Stimulated activated memory B cell treated with anti-CD40 and anti-IgM and Interleukin-4, amounts not matched to agents 10 μg/mL and 1 μg/mL and 100 μg/mL, for 72 hours (primary cell): ENCODE measurements around the gene RAD52.
A peak's percentile ranks its signal among the peaks of the same experiment; 100 is the strongest.
"Not testable (repeated sequence)": the region's sequence is repeated elsewhere in the genome, so short reads cannot be mapped to it uniquely, and the experiment has no call there.

ENCODE experiments used
- ATAC-seq: fragments of 150-1000 bp; cut with Tn5 transposase; 2 replicates; pipeline ENCODE4 v1.10.0; 2021
- H3K27ac Mint-ChIP-seq: one replicate; pipeline ENCODE4 v1.8.0; 2022; ENCODE audit warnings: mild to moderate bottlenecking, mixed read lengths
- H3K27me3 Mint-ChIP-seq: one replicate; pipeline ENCODE4 v1.8.0; 2022; ENCODE audit warnings: mixed read lengths
- H3K36me3 Mint-ChIP-seq: one replicate; pipeline ENCODE4 v1.8.0; 2022; ENCODE audit warnings: mixed read lengths
- H3K4me1 Mint-ChIP-seq: one replicate; pipeline ENCODE4 v1.8.0; 2022; ENCODE audit warnings: mixed read lengths
- H3K4me3 Mint-ChIP-seq: one replicate; pipeline ENCODE4 v1.8.0; 2022; ENCODE audit warnings: mild to moderate bottlenecking, moderate library complexity, mixed read lengths
- H3K9me3 Mint-ChIP-seq: one replicate; pipeline ENCODE4 v1.8.0; 2022; ENCODE audit warnings: mixed read lengths

RAD52 gene

GRCh38 chr12:943051-943450, 6.4 kb downstream of the RAD52 start:
- no peak overlapping the region for H3K27ac Mint-ChIP-seq
- H3K4me1 Mint-ChIP-seq: peaks cover 31% of the 10 kb centered on the region

DNA sequence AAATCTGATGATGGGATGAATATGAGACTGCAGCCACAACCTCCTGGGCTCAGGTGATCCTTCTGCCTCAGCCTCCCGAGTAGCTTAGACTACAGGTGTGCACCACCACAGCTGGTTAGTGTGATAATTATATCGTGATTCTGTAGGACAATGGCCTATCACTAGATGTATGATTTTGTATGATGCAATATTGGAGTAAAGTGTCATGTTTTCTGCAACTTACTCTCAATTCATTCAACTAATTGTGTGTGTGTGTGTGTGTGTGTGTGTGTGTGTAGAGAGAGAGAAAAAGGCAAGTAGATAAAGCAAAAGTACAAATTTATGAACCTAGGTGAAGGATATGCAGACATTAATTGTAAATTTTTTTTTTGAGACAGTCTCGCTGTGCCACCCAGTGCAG, 10.7 kb downstream of the RAD52 start:
- Mint-ChIP-seq H3K27ac (no peak overlapping the region), H3K36me3 (peaks cover 60% of the 10 kb centered on the region), H3K4me1 (peaks cover 5% of the 10 kb centered on the region), H3K4me3 (no peak overlapping the region), H3K9me3 (no peaks in the 10 kb centered on the region), H3K27me3 (no peaks in the 10 kb centered on the region)
- ATAC-seq: no peak

More at GRCh38 chr12:943051-943450, 6.4 kb downstream of the RAD52 start:
- Mint-ChIP-seq H3K4me3 (no peak overlapping the region), H3K9me3 (no peaks in the 10 kb centered on the region), H3K36me3 (peaks cover 60% of the 10 kb centered on the region), H3K27me3 (no peaks in the 10 kb centered on the region)
- no peak for ATAC-seq

GRCh38 chr12:936377-937345, 12.8 kb downstream of the RAD52 start:
- no peak overlapping the region for H3K4me3 Mint-ChIP-seq
- H3K9me3 Mint-ChIP-seq: no peaks in the 10 kb centered on the region
- ATAC-seq: no peak
- H3K36me3 Mint-ChIP-seq: peaks cover 51% of the 10 kb centered on the region
- H3K27me3 Mint-ChIP-seq: no peaks in the 10 kb centered on the region
- H3K4me1 Mint-ChIP-seq: peaks cover 5% of the 10 kb centered on the region
- no peak overlapping the region for H3K27ac Mint-ChIP-seq

- not testable (repeated sequence) for H3K27ac Mint-ChIP-seq, H3K9me3 Mint-ChIP-seq, ATAC-seq, H3K27me3 Mint-ChIP-seq, H3K4me1 Mint-ChIP-seq, H3K4me3 Mint-ChIP-seq
- peaks cover 57% of the 10 kb centered on the region for H3K36me3 Mint-ChIP-seq
Observed at GRCh38 chr12:935891-936290, 13.6 kb downstream of the RAD52 start.

DNA sequence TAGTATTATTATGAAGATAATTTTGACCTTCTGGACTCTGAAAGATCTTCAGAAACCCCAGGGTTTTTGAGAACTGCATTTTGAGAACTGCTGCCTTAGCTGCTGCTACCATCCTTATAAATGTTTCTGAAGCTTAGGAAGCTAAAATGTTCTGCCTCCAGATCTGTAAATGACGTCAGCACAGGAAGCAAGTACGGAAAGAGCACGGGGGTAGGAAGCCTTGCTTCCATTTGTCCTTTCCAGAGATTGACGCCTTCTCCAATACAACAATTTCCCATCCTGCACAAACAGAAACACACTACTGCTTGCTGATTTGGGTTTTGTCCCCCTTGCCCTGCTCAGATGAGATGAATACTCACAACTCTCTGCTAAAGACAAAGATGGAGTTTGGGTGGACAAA, 17.9 kb downstream of the RAD52 start:
- Mint-ChIP-seq H3K9me3 (no peaks in the 10 kb centered on the region), H3K4me3 (no peak overlapping the region), H3K4me1 (no peaks in the 10 kb centered on the region), H3K27ac (peak overlapping the region; percentile 40), H3K36me3 (peaks cover 39% of the 10 kb centered on the region), H3K27me3 (no peaks in the 10 kb centered on the region)
- ATAC-seq: no peak

- Mint-ChIP-seq H3K4me1 (no peaks in the 10 kb centered on the region), H3K9me3 (no peaks in the 10 kb centered on the region), H3K27ac (peak overlapping the region; percentile 40), H3K4me3 (no peak overlapping the region), H3K27me3 (no peaks in the 10 kb centered on the region), H3K36me3 (peaks cover 43% of the 10 kb centered on the region)
- ATAC-seq: no peak
Observed at GRCh38 chr12:931060-931459, 18.4 kb downstream of the RAD52 start.

GRCh38 chr12:926641-927040, 22.9 kb downstream of the RAD52 start:
- no peak for ATAC-seq
- Mint-ChIP-seq H3K4me1 (no peaks in the 10 kb centered on the region), H3K9me3 (no peaks in the 10 kb centered on the region), H3K4me3 (no peak overlapping the region), H3K27me3 (no peaks in the 10 kb centered on the region), H3K27ac (no peak overlapping the region), H3K36me3 (peaks cover 54% of the 10 kb centered on the region)

DNA sequence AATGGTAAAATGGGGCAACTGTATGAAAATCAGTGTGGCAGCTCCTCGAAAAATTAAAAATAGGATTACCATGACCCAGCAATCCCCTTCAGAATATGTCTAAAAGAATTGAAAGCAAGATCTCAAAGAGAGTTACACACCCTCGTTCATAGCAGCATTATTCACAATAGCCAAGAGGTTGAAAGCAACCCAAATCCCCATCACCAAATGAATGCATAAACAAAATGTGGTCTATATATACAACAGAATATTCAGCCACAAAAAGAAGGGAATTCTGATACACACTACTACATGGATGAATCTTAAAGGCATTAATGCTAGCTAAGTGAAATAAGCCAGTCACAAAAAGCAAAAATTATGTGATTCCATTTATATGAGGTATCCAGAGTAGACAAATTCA, 27.2 kb downstream of the RAD52 start:
- Mint-ChIP-seq H3K27ac (no peak overlapping the region), H3K4me1 (no peaks in the 10 kb centered on the region), H3K27me3 (no peaks in the 10 kb centered on the region), H3K9me3 (no peaks in the 10 kb centered on the region), H3K4me3 (no peak overlapping the region), H3K36me3 (peaks cover 59% of the 10 kb centered on the region)
- ATAC-seq: no peak

GRCh38 chr12:920676-921075, 28.8 kb downstream of the RAD52 start:
- H3K4me1 Mint-ChIP-seq: peaks cover 6% of the 10 kb centered on the region
- no peaks in the 10 kb centered on the region for H3K9me3 Mint-ChIP-seq
- H3K36me3 Mint-ChIP-seq: peaks cover 60% of the 10 kb centered on the region
- H3K27me3 Mint-ChIP-seq: no peaks in the 10 kb centered on the region
- ATAC-seq: no peak
- no peak overlapping the region for H3K4me3 Mint-ChIP-seq
- peak overlapping the region; percentile 63 for H3K27ac Mint-ChIP-seq

DNA sequence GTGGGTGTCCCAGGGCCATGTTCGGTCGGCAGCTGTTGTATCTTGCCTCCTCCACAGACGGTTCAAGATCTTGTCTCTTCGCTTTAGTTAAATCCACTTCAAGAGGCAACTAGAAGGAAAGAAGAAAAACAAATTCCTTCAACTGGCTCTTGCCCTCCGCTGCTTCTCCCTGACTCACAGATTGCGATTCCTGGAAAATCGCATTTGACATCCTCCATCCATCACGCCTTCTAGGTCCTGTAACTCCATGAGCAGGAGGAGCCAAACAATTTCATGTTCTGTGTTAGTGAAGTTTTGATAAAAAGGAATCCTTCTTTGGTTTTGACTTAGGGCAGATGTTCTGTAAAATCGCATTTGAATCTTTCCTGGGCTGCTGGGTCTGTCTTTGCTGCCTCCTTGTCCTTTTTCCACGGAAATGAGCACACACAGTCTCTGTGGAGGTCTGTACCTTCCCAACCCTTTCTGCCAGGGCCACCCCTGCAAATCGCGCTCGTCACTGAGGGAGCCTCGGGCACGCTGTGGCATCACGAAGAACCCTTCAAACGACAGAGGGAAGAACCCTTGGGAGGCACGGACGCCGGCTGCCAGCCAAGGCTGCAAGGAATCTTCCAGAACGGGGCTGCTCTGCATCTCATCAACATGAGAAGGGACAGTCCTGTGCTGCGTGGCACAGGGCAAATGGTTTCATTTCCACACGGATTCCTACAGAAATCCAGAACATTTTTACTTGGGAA, 32.6 kb downstream of the RAD52 start:
- no peak overlapping the region for H3K4me3 Mint-ChIP-seq
- peaks cover 22% of the 10 kb centered on the region for H3K4me1 Mint-ChIP-seq
- H3K36me3 Mint-ChIP-seq: peaks cover 57% of the 10 kb centered on the region
- H3K27me3 Mint-ChIP-seq: no peaks in the 10 kb centered on the region
- peak overlapping the region; percentile 74 for H3K27ac Mint-ChIP-seq
- H3K9me3 Mint-ChIP-seq: no peaks in the 10 kb centered on the region
- ATAC-seq: no peak

- Mint-ChIP-seq H3K4me3 (peak overlapping the region; percentile 49), H3K36me3 (peaks cover 53% of the 10 kb centered on the region), H3K4me1 (peaks cover 22% of the 10 kb centered on the region), H3K27ac (peak overlapping the region; percentile 74), H3K9me3 (no peaks in the 10 kb centered on the region), H3K27me3 (no peaks in the 10 kb centered on the region)
- no peak for ATAC-seq
Observed at GRCh38 chr12:916240-916639, 33.3 kb downstream of the RAD52 start.

GRCh38 chr12:915090-915489, 34.4 kb downstream of the RAD52 start:
- Mint-ChIP-seq H3K36me3 (peaks cover 42% of the 10 kb centered on the region), H3K27ac (peak overlapping the region; percentile 23), H3K27me3 (no peaks in the 10 kb centered on the region), H3K4me1 (peaks cover 22% of the 10 kb centered on the region), H3K4me3 (no peak overlapping the region), H3K9me3 (no peaks in the 10 kb centered on the region)
- no peak for ATAC-seq

- Mint-ChIP-seq H3K4me3 (no peak overlapping the region), H3K27me3 (no peaks in the 10 kb centered on the region), H3K36me3 (peaks cover 48% of the 10 kb centered on the region), H3K27ac (peak overlapping the region; percentile 23), H3K9me3 (no peaks in the 10 kb centered on the region), H3K4me1 (peaks cover 22% of the 10 kb centered on the region)
- no peak for ATAC-seq
Observed at GRCh38 chr12:913919-914698, 35.4 kb downstream of the RAD52 start.

GRCh38 chr12:912466-913235, 36.8 kb downstream of the RAD52 start:
- ATAC-seq: no peak
- no peak overlapping the region for H3K27ac Mint-ChIP-seq
- no peaks in the 10 kb centered on the region for H3K27me3 Mint-ChIP-seq
- no peaks in the 10 kb centered on the region for H3K9me3 Mint-ChIP-seq
- H3K36me3 Mint-ChIP-seq: peaks cover 44% of the 10 kb centered on the region
- peaks cover 22% of the 10 kb centered on the region for H3K4me1 Mint-ChIP-seq
- H3K4me3 Mint-ChIP-seq: no peak overlapping the region
